ENCODE data around the gene DNMT3A. TPM values are rescaled to one million over a fixed set of nuclear protein-coding genes. Genes with fewer than 3 reads are reported as not detected.

DNMT3A gene
- total RNA-seq, 1 experiment from 2014 or later: 35.7 TPM

DNA sequence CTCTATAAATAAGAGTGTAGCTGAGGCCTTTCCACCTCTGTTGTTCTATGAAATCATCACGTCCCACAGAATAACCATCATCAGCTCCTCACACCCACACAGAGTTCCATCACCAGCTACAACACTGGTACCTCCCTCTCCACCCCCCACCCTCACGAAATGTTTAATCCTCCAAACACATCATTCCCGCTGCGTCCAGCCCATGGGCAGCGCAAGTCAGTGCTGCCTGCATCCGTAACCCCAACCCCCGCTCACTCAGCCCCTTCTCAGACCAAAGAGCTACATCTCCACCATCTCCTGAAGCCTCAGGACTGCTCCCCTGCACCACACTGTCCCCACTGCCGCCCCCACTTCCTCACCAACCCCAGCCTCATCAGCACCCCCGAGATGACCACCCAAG, 19.4 kb downstream of the DNMT3A start:
- no peaks in the 10 kb centered on the region for H3K27me3 Mint-ChIP-seq (ENCODE audit: unreplicated experiment)

DNA sequence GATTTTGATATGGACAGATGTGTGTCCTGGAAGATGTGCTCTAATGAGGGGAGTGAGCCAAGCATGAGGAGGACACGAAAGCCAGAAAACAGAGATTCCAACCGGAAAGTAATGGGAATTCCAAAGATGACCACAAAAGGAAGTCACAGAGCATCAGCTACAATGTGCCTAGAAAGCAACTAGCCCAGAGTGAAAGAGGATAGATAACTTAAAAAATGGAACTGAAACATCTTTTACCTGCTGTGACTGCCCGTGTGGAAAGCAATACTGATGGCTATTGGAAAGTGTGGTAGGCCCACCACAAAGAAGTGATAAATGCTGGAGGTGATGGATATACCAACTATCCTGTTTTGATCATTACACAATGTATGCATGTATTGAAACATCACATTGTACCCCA, 21.6 kb downstream of the DNMT3A start:
- Mint-ChIP-seq H3K36me3 (ENCODE audit: insufficient read depth, unreplicated experiment) (no peaks in the 10 kb centered on the region), H3K27me3 (ENCODE audit: unreplicated experiment) (no peaks in the 10 kb centered on the region), H3K9me3 (ENCODE audit: low read depth, unreplicated experiment) (no peaks in the 10 kb centered on the region), H3K4me3 (ENCODE audit: low read depth, unreplicated experiment) (no peak overlapping the region), H3K27ac (ENCODE audit: unreplicated experiment) (no peak overlapping the region), H3K4me1 (ENCODE audit: low read depth, unreplicated experiment) (no peaks in the 10 kb centered on the region)
- BruUV-seq (replicated peaks): no TSS peak
- CTCF ChIA-PET: no interaction called here
- no peak for DNase-seq
- TF ChIP-seq, protein P1, sequence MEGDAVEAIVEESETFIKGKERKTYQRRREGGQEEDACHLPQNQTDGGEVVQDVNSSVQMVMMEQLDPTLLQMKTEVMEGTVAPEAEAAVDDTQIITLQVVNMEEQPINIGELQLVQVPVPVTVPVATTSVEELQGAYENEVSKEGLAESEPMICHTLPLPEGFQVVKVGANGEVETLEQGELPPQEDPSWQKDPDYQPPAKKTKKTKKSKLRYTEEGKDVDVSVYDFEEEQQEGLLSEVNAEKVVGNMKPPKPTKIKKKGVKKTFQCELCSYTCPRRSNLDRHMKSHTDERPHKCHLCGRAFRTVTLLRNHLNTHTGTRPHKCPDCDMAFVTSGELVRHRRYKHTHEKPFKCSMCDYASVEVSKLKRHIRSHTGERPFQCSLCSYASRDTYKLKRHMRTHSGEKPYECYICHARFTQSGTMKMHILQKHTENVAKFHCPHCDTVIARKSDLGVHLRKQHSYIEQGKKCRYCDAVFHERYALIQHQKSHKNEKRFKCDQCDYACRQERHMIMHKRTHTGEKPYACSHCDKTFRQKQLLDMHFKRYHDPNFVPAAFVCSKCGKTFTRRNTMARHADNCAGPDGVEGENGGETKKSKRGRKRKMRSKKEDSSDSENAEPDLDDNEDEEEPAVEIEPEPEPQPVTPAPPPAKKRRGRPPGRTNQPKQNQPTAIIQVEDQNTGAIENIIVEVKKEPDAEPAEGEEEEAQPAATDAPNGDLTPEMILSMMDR (IDR thresholded peaks at IDR 0.05; ENCODE audit: unreplicated experiment): no peak
- intact Hi-C loops (cut with micrococcal nuclease; ENCODE audit: unreplicated experiment): no loop called here

More for the DNA sequence above, 19.4 kb downstream of the DNMT3A start:
- Mint-ChIP-seq H3K9me3 (ENCODE audit: low read depth, unreplicated experiment) (no peaks in the 10 kb centered on the region), H3K4me3 (ENCODE audit: low read depth, unreplicated experiment) (no peak overlapping the region), H3K4me1 (ENCODE audit: low read depth, unreplicated experiment) (no peaks in the 10 kb centered on the region), H3K27ac (ENCODE audit: unreplicated experiment) (no peak overlapping the region), H3K36me3 (ENCODE audit: insufficient read depth, unreplicated experiment) (no peaks in the 10 kb centered on the region)
- no peak for DNase-seq
- intact Hi-C loops (cut with micrococcal nuclease; ENCODE audit: unreplicated experiment): no loop called here
- BruUV-seq (replicated peaks): no TSS peak
- TF ChIP-seq, protein P1 (IDR thresholded peaks at IDR 0.05; ENCODE audit: unreplicated experiment): no peak
- CTCF ChIA-PET: interaction anchor here (0.6 kb wide), 1 partner anchor 126 kb away, joined by 6 read pairs; no protein-coding TSS in a partner anchor

DNA sequence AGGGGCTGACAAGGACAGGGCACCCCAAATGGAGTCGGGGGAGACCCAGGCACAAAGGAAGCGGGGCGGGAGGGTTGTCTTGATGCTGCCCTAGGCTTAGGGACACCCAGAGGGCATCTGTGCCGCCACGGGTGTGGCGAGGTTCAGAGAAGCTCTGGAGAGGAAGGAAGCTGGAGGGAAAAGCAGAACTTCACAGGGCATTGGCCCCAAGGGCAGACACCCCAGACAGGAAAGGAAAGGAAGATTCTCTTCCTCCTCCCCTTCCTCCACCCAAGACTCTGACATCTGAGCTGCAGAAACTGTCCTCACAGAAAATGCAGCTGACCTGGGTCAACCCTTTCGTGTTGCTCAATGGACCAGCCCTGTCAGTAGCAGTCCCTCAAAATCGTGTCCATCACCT, 25.6 kb downstream of the DNMT3A start:
- no peaks in the 10 kb centered on the region for H3K9me3 Mint-ChIP-seq (ENCODE audit: low read depth, unreplicated experiment)
- BruUV-seq (replicated peaks): no TSS peak
- TF ChIP-seq, protein P1 (IDR thresholded peaks at IDR 0.05; ENCODE audit: unreplicated experiment): no peak
- H3K27me3 Mint-ChIP-seq (ENCODE audit: unreplicated experiment): no peaks in the 10 kb centered on the region
- H3K4me3 Mint-ChIP-seq (ENCODE audit: low read depth, unreplicated experiment): no peak overlapping the region
- H3K36me3 Mint-ChIP-seq (ENCODE audit: insufficient read depth, unreplicated experiment): no peaks in the 10 kb centered on the region
- H3K4me1 Mint-ChIP-seq (ENCODE audit: low read depth, unreplicated experiment): peaks cover 7% of the 10 kb centered on the region
- DNase-seq: no peak
- CTCF ChIA-PET: no interaction called here
- H3K27ac Mint-ChIP-seq (ENCODE audit: unreplicated experiment): no peak overlapping the region
- intact Hi-C loops (cut with micrococcal nuclease; ENCODE audit: unreplicated experiment): no loop called here

DNA sequence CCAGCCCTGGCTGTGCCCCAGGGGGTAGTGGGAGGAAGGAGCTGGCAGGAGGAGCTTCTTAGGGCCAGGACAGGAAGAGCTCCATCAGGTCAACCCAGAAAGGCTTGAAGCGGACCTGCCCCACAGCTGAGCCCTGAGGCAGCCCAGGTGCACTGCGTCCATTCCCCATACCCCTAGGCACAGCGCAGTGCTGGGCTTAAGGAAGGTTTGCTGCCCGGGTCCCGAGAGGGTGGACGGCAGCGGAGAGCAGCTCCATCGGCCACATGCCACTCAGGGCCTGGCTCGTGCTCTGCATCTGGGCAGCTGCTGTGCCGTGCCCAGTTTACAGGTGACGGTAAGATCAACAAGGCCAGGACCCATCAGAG, 26.4 kb downstream of the DNMT3A start:
- Mint-ChIP-seq H3K27me3 (ENCODE audit: unreplicated experiment) (no peaks in the 10 kb centered on the region), H3K9me3 (ENCODE audit: low read depth, unreplicated experiment) (no peaks in the 10 kb centered on the region), H3K36me3 (ENCODE audit: insufficient read depth, unreplicated experiment) (no peaks in the 10 kb centered on the region), H3K4me1 (ENCODE audit: low read depth, unreplicated experiment) (peaks cover 15% of the 10 kb centered on the region), H3K4me3 (ENCODE audit: low read depth, unreplicated experiment) (no peak overlapping the region), H3K27ac (ENCODE audit: unreplicated experiment) (no peak overlapping the region)
- intact Hi-C loops (cut with micrococcal nuclease; ENCODE audit: unreplicated experiment): no loop called here
- TF ChIP-seq, protein P1 (IDR thresholded peaks at IDR 0.05; ENCODE audit: unreplicated experiment): no peak
- no peak for DNase-seq
- no TSS peak for BruUV-seq (replicated peaks)
- CTCF ChIA-PET: no interaction called here

Data from Calu3 (cell line).